A549 treated with Mapracorat at 1 μM for 4 hours (cell line): ENCODE data around the gene LRRTM3. TPM values are rescaled to one million over a fixed set of nuclear protein-coding genes. Genes with fewer than 3 reads are reported as not detected.

Experiments
- total RNA-seq: library from RNA; stranded (reverse); fragments of 200-300 nt; extraction: Qiagen RNA extraction; gene quantifications from 5 replicates; pipeline ENCODE4 v1.2.3, GENCODE V29; 2022

The LRRTM3 gene
- not detected in 5 replicates for total RNA-seq

GRCh38 chr10:66925896-66926715 is at the start of gene LRRTM3:
Gene LRRTM3, plus strand, starts transcription at chr10:66926036.

